Panc1 (cell line): ENCODE measurements around the gene ABCC12.

Experiments
- POLR2AphosphoS5 ChIP-seq: IDR thresholded peaks from 2 replicates; pipeline ENCODE4 v1.6.1; 2012; ENCODE audit warnings: mild to moderate bottlenecking, low read depth, low read length, moderate library complexity
- SIN3A ChIP-seq: IDR thresholded peaks from 2 replicates; pipeline ENCODE4 v1.6.1; 2012; ENCODE audit warnings: low read depth, mild to moderate bottlenecking, low read length, moderate library complexity, borderline replicate concordance; ENCODE audit not compliant: insufficient read depth
- TF ChIP-seq, protein P1 (sequence below): fragments of 450-650 bp; IDR thresholded peaks from 2 replicates; pipeline ENCODE4 v1.5.1; 2017; ENCODE audit warnings: mild to moderate bottlenecking
- TF ChIP-seq, protein P2 (sequence below), 2 experiments: IDR thresholded peaks; 2 replicates each; pipeline ENCODE4 v1.6.1; 2011 to 2012; ENCODE audit warnings: low read depth in 2 of 2, control low read depth in 1 of 2, low read length in 1 of 2, mild to moderate bottlenecking in 1 of 2, moderate library complexity in 1 of 2; ENCODE audit not compliant: insufficient read depth in 1 of 2

DNA sequence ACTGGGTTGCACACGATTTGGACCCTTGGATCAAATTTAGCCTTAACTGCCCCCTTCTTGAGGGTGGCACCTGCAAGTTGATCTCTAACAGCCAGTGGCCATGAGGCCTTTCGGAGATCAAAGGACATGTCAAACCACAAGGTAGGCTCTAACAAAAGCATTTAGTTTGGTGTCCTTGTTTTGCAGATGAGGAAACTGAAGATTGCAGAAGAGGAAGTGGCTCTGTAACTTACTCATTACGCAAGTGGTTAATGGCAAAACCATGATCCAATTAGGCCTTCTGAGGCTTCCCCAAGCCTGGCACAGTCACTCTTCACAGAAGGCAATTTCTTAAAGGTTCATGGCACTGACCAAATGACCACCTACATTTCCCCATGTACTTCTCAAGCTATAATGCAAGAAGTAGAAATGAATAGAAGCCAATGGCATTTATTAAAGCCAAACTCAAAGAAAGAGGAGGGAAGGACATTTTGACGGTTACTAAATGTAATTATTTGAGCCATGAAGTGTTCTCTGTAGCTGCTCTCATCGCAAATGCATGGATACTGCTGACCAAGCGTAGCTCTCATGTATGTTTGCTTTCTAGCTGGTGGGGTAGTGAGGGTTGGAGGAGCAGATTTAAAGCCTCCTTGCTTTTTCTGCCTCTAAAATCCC lies 32.8 kb upstream of the ABCC12 start:
- TF ChIP-seq, protein P1, sequence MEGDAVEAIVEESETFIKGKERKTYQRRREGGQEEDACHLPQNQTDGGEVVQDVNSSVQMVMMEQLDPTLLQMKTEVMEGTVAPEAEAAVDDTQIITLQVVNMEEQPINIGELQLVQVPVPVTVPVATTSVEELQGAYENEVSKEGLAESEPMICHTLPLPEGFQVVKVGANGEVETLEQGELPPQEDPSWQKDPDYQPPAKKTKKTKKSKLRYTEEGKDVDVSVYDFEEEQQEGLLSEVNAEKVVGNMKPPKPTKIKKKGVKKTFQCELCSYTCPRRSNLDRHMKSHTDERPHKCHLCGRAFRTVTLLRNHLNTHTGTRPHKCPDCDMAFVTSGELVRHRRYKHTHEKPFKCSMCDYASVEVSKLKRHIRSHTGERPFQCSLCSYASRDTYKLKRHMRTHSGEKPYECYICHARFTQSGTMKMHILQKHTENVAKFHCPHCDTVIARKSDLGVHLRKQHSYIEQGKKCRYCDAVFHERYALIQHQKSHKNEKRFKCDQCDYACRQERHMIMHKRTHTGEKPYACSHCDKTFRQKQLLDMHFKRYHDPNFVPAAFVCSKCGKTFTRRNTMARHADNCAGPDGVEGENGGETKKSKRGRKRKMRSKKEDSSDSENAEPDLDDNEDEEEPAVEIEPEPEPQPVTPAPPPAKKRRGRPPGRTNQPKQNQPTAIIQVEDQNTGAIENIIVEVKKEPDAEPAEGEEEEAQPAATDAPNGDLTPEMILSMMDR, result no peak
- no peak for TF ChIP-seq POLR2AphosphoS5
- TF ChIP-seq, protein P2, sequence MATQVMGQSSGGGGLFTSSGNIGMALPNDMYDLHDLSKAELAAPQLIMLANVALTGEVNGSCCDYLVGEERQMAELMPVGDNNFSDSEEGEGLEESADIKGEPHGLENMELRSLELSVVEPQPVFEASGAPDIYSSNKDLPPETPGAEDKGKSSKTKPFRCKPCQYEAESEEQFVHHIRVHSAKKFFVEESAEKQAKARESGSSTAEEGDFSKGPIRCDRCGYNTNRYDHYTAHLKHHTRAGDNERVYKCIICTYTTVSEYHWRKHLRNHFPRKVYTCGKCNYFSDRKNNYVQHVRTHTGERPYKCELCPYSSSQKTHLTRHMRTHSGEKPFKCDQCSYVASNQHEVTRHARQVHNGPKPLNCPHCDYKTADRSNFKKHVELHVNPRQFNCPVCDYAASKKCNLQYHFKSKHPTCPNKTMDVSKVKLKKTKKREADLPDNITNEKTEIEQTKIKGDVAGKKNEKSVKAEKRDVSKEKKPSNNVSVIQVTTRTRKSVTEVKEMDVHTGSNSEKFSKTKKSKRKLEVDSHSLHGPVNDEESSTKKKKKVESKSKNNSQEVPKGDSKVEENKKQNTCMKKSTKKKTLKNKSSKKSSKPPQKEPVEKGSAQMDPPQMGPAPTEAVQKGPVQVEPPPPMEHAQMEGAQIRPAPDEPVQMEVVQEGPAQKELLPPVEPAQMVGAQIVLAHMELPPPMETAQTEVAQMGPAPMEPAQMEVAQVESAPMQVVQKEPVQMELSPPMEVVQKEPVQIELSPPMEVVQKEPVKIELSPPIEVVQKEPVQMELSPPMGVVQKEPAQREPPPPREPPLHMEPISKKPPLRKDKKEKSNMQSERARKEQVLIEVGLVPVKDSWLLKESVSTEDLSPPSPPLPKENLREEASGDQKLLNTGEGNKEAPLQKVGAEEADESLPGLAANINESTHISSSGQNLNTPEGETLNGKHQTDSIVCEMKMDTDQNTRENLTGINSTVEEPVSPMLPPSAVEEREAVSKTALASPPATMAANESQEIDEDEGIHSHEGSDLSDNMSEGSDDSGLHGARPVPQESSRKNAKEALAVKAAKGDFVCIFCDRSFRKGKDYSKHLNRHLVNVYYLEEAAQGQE (IDR thresholded peaks at IDR 0.05; ENCODE audit: insufficient read depth in 1 of 2, low read depth in 2 of 2, low read length in 1 of 2), result no peak
- no peak for TF ChIP-seq SIN3A
